ENCODE results near the gene MORC4.

Gene MORC4

GRCh38 chrX:106952538-106952937 lies 47.5 kb downstream of the MORC4 start:
- no peak for DNase-seq

- DNase-seq, result no peak
Observed at GRCh38 chrX:106952089-106952488, 47.9 kb downstream of the MORC4 start.

- no peak for DNase-seq
Observed at GRCh38 chrX:106951230-106951629, 48.8 kb downstream of the MORC4 start.

GRCh38 chrX:106950381-106950780 lies 49.6 kb downstream of the MORC4 start:
- no peak for DNase-seq

- DNase-seq, result no peak
Observed at GRCh38 chrX:106949366-106949765, 50.6 kb downstream of the MORC4 start.

GRCh38 chrX:106948641-106949040 lies 51.4 kb downstream of the MORC4 start:
- no peak for DNase-seq

- DNase-seq, result no peak
Observed at GRCh38 chrX:106946464-106946863, 53.5 kb downstream of the MORC4 start.

GRCh38 chrX:106940068-106940467 lies 59.9 kb downstream of the MORC4 start:
- no peak for DNase-seq

GRCh38 chrX:106939566-106939965 lies 60.4 kb downstream of the MORC4 start:
- no peak for DNase-seq

GRCh38 chrX:106936246-106936645 lies 63.8 kb downstream of the MORC4 start:
- no peak for DNase-seq

- DNase-seq, result no peak
Observed at GRCh38 chrX:106935175-106935574, 64.8 kb downstream of the MORC4 start.

- DNase-seq, result no peak
Observed at GRCh38 chrX:106933538-106933961, 66.5 kb downstream of the MORC4 start.

- DNase-seq, result no peak
Observed at GRCh38 chrX:106932960-106933537, 67.0 kb downstream of the MORC4 start.

- DNase-seq, result no peak
Observed at GRCh38 chrX:106932492-106932923, 67.5 kb downstream of the MORC4 start.

- DNase-seq, result no peak
Observed at GRCh38 chrX:106931831-106932491, 68.1 kb downstream of the MORC4 start.

- no peak for DNase-seq
Observed at GRCh38 chrX:106928227-106928626, 71.8 kb downstream of the MORC4 start.

GRCh38 chrX:106927700-106928099 lies 72.3 kb downstream of the MORC4 start:
- DNase-seq, result no peak

GRCh38 chrX:106927023-106927422 lies 73.0 kb downstream of the MORC4 start:
- DNase-seq, result no peak

GRCh38 chrX:106921637-106922036 lies 78.4 kb downstream of the MORC4 start:
- no peak for DNase-seq

- DNase-seq, result no peak
Observed at GRCh38 chrX:106919932-106920452, 80.0 kb downstream of the MORC4 start, which contains the start of gene CLDN2. Gene CLDN2, plus strand, starts transcription at chrX:106920402. Its CDS starts 7,827 bp downstream, at chrX:106928229.

- DNase-seq, result no peak
Observed at GRCh38 chrX:106917830-106918500, 82.0 kb downstream of the MORC4 start.

- no peak for DNase-seq
Observed at GRCh38 chrX:106912864-106913263, 87.1 kb downstream of the MORC4 start.

GRCh38 chrX:106906361-106906760 lies 93.7 kb downstream of the MORC4 start:
- DNase-seq, result no peak

Measured in activated CD4-positive, alpha-beta T cell treated with anti-CD3 and anti-CD28 coated beads for 4 hours (primary cell).